Tibial artery (tissue), 4 donors: ENCODE results near the gene KLB.
A peak's percentile ranks its signal among the peaks of the same experiment; 100 is the strongest.
"Not testable (repeated sequence)": the region's sequence is repeated elsewhere in the genome, so short reads cannot be mapped to it uniquely, and the experiment has no call there.

Experiments used
- DNase-seq, 2 donors: peaks; one replicate each; pipeline ENCODE4 v3.0.0-alpha.2; 2019
- H3K27ac ChIP-seq, 2 donors: fragments of 200-600 bp; sonication (generic) in 1 of 2; 1 replicate in 1 of 2; 2 replicates in 1 of 2; pipeline ENCODE4 v1.5.1; 2018 to 2019; ENCODE audit warnings: mild to moderate bottlenecking in 1 of 2
- H3K27me3 ChIP-seq, 2 donors: fragments of 200-600 bp; sonication (generic) in 1 of 2; one replicate each; pipeline versions ENCODE4 v1.5.1 to v1.6.0; 2016 to 2019
- H3K36me3 ChIP-seq, 3 donors: fragments of 200-600 bp; sonication (generic) in 2 of 3; one replicate each; pipeline ENCODE4 v1.5.1; 2016 to 2019; ENCODE audit warnings: mild to moderate bottlenecking in 2 of 3
- H3K4me1 ChIP-seq, 4 donors: fragments of 200-600 bp; sonication (generic) in 2 of 4; 1 replicate in 3 of 4; 2 replicates in 1 of 4; pipeline ENCODE4 v1.5.1; 2016 to 2019
- H3K4me3 ChIP-seq, 2 donors: fragments of 200-600 bp; sonication (generic) in 1 of 2; 1 replicate in 1 of 2; 2 replicates in 1 of 2; pipeline ENCODE4 v1.5.1; 2018 to 2019; ENCODE audit warnings: mild to moderate bottlenecking in 2 of 2
- H3K9me3 ChIP-seq, 3 donors: fragments of 200-600 bp; sonication (generic) in 1 of 3; one replicate each; pipeline ENCODE4 v1.5.1; 2016 to 2019
- CTCF ChIP-seq, 2 experiments: fragments of 200-600 bp in 1 of 2; fragments of 450-650 bp in 1 of 2; IDR thresholded peaks; one replicate each; pipeline ENCODE4 v1.5.1; 2017 to 2019; ENCODE audit warnings: antibody characterized with exemption in 2 of 2, mild to moderate bottlenecking in 1 of 2, moderate library complexity in 1 of 2
- intact Hi-C: fragments of 100-400 bp; cut with DNase I; formaldehyde crosslinking; loops from one replicate; pipeline ENCODE4 v1.15.0; 2023; ENCODE audit warnings: low total_unique reads

The KLB gene

GRCh38 chr4:39453738-39454137 is 47.0 kb downstream of the KLB start:
- H3K9me3 ChIP-seq = no peaks in the 10 kb centered on the region
- no peak overlapping the region for H3K27ac ChIP-seq
- H3K4me1 ChIP-seq = peaks cover 0 to 23% (median 16%) of the 10 kb centered on the region in 4 donors
- peaks cover 64 to 87% (median 73%) of the 10 kb centered on the region in 3 donors for H3K36me3 ChIP-seq
- TF ChIP-seq CTCF (IDR thresholded peaks at IDR 0.05) = no peak
- H3K4me3 ChIP-seq = no peak overlapping the region
- no peaks in the 10 kb centered on the region for H3K27me3 ChIP-seq
- intact Hi-C loops = no loop called here
- no peak for DNase-seq

- intact Hi-C loops = loop anchor here (5.0 kb wide), 1 partner anchor 72 kb away; the partner anchor contains the start of gene UGDH
- Histone ChIP-seq H3K36me3 (peaks cover 64 to 72% (median 70%) of the 10 kb centered on the region in 3 donors), H3K4me1 (peaks cover 0 to 30% (median 22%) of the 10 kb centered on the region in 4 donors), H3K4me3 (no peak overlapping the region), H3K27me3 (no peaks in the 10 kb centered on the region), H3K9me3 (no peaks in the 10 kb centered on the region), H3K27ac (no peak overlapping the region)
- DNase-seq = no peak
- TF ChIP-seq CTCF (IDR thresholded peaks at IDR 0.05) = no peak
Observed at GRCh38 chr4:39455486-39455885, 48.8 kb downstream of the KLB start.

GRCh38 chr4:39456946-39457763 is 50.4 kb downstream of the KLB start:
- Histone ChIP-seq H3K9me3 (no peaks in the 10 kb centered on the region), H3K27me3 (no peaks in the 10 kb centered on the region), H3K36me3 (peaks cover 54 to 56% (median 55%) of the 10 kb centered on the region in 3 donors), H3K27ac (peak overlapping the region; percentile 87 to 97), H3K4me3 (peak overlapping the region; percentile 63 to 88), H3K4me1 (peaks cover 0 to 30% (median 22%) of the 10 kb centered on the region in 4 donors)
- DNase-seq = no peak
- intact Hi-C loops = loop anchor here (5.0 kb wide), 1 partner anchor 70 kb away; the partner anchor contains the start of gene UGDH
- TF ChIP-seq CTCF (IDR thresholded peaks at IDR 0.05) = no peak

- H3K27me3 ChIP-seq, DNase-seq, H3K9me3 ChIP-seq: not testable (repeated sequence)
- peak overlapping the region; percentile 63 to 88 for H3K4me3 ChIP-seq
- H3K27ac ChIP-seq = peak overlapping the region; percentile 87 to 97
- H3K36me3 ChIP-seq = peaks cover 46 to 51% (median 50%) of the 10 kb centered on the region in 3 donors
- intact Hi-C loops = loop anchor here (5.0 kb wide), 1 partner anchor 69 kb away; the partner anchor contains the start of gene UGDH
- peaks cover 0 to 30% (median 22%) of the 10 kb centered on the region in 4 donors for H3K4me1 ChIP-seq
Observed at GRCh38 chr4:39458161-39458504, 51.4 kb downstream of the KLB start.

- Histone ChIP-seq H3K27me3 (no peaks in the 10 kb centered on the region), H3K27ac (peak within 1 kb of the TSS; percentile 87 to 97), H3K4me3 (peak within 1 kb of the TSS; percentile 63 to 88), H3K36me3 (peaks cover 42 to 50% (median 45%) of the 10 kb centered on the region in 3 donors), H3K9me3 (no peaks in the 10 kb centered on the region), H3K4me1 (peaks cover 0 to 30% (median 22%) of the 10 kb centered on the region in 4 donors)
- peak in 1 of 2 experiments; percentile 6 for TF ChIP-seq CTCF (IDR thresholded peaks at IDR 0.05)
- peak; percentile 95 to 98 for DNase-seq
- intact Hi-C loops = loop anchor here (5.0 kb wide), 1 partner anchor 69 kb away; the partner anchor contains the start of gene UGDH
Observed at GRCh38 chr4:39458505-39459300, 52.0 kb downstream of the KLB start, which contains the start of the genes LIAS and RPL9. TSS of gene LIAS (plus strand) at chr4:39459056. CDS start at chr4:39459118, 62 bp downstream. TSS of gene RPL9 (minus strand) at chr4:39458922. CDS start at chr4:39458439, 483 bp downstream.
